Fibroblast of mammary gland (primary cell): ENCODE data around the gene PGBD2.
"Not testable (repeated sequence)": the region's sequence is repeated elsewhere in the genome, so short reads cannot be mapped to it uniquely, and the experiment has no call there.

Source experiments
- DNase-seq: peaks from one replicate; pipeline ENCODE4 v3.0.0-alpha.2; 2010; ENCODE audit warnings: low read depth
- H3K4me3 ChIP-seq: 2 replicates; pipeline ENCODE4 v1.5.1; 2011; ENCODE audit warnings: low read depth, mild to moderate bottlenecking, low read length, moderate library complexity; ENCODE audit not compliant: control insufficient read depth
- TF ChIP-seq, protein P1 (sequence below): conservative IDR thresholded peaks from 2 replicates; pipeline ENCODE4 v1.5.1; 2011; ENCODE audit warnings: low read depth, low read length, inconsistent platforms; ENCODE audit not compliant: control insufficient read depth, insufficient read depth

The PGBD2 gene

GRCh38 chr1:248873409-248873992 is 32.5 kb upstream of the PGBD2 start:
- TF ChIP-seq, protein P1, sequence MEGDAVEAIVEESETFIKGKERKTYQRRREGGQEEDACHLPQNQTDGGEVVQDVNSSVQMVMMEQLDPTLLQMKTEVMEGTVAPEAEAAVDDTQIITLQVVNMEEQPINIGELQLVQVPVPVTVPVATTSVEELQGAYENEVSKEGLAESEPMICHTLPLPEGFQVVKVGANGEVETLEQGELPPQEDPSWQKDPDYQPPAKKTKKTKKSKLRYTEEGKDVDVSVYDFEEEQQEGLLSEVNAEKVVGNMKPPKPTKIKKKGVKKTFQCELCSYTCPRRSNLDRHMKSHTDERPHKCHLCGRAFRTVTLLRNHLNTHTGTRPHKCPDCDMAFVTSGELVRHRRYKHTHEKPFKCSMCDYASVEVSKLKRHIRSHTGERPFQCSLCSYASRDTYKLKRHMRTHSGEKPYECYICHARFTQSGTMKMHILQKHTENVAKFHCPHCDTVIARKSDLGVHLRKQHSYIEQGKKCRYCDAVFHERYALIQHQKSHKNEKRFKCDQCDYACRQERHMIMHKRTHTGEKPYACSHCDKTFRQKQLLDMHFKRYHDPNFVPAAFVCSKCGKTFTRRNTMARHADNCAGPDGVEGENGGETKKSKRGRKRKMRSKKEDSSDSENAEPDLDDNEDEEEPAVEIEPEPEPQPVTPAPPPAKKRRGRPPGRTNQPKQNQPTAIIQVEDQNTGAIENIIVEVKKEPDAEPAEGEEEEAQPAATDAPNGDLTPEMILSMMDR: no peak
- DNase-seq: peak; percentile 95
- peak overlapping the region; percentile 85 for H3K4me3 ChIP-seq

GRCh38 chr1:248873993-248874533 is 32.0 kb upstream of the PGBD2 start:
- peak; percentile 88 for DNase-seq
- TF ChIP-seq, protein P1: no peak
- peak overlapping the region; percentile 85 for H3K4me3 ChIP-seq

GRCh38 chr1:248881261-248881660 is 24.8 kb upstream of the PGBD2 start:
- no peak overlapping the region for H3K4me3 ChIP-seq

GRCh38 chr1:248882427-248882826 is 23.6 kb upstream of the PGBD2 start:
- not testable (repeated sequence) for H3K4me3 ChIP-seq, DNase-seq

More at GRCh38 chr1:248881261-248881660, 24.8 kb upstream of the PGBD2 start:
- TF ChIP-seq, protein P1: no peak
- no peak for DNase-seq

DNA sequence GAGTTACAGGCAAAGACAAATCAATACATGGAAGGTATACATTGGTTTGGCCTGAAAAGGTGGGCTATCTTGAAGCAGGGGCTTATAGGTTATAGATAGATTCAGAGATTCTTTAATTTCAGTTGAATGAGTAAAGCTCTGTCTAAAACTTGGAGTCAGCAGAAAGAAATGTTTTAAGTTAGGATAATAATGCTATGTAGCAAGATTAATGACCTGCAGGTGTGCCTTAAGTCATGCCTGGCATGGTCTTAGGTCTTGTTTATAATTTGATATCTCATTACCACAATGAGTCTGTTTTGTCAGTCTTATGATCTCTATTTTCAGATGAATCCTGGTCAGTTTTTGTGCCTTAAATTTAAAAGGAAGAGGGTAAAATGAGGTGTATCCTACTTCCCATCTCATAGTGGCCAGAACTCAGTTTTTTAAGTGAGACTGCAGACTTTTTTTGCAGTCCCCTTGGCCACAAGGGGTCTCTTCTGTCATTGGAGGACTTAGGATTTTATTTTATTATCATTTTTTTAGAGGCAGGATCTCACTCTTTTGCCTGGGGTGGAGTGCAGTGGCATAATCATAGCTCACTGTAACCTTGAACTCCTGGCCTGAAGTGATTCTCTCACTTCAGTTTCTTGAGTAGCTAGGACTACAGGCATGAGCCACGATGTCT is 21.3 kb upstream of the PGBD2 start:
- TF ChIP-seq, protein P1: no peak
- no peak for DNase-seq

DNA sequence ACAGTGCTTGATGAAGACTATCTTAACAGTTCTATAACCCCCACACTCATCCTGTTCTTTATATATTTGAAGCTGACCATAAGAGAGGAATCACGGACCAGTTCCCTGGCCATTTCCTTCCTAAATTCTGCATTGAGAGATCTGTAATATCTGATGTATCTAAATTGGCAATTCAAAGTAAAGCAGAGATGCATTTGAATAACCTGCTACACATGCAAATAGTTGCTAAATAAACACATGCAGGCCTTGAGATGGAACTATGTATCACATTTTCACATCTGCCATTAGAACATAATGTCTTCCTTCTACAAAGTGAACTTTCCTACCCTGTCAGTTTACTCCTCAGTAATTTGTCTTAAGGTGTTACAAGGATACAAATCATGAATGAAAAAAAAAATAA is 20.4 kb upstream of the PGBD2 start:
- no peak overlapping the region for H3K4me3 ChIP-seq
- DNase-seq: no peak
- TF ChIP-seq, protein P1: no peak

More for the DNA sequence above, 21.3 kb upstream of the PGBD2 start:
- no peak overlapping the region for H3K4me3 ChIP-seq

DNA sequence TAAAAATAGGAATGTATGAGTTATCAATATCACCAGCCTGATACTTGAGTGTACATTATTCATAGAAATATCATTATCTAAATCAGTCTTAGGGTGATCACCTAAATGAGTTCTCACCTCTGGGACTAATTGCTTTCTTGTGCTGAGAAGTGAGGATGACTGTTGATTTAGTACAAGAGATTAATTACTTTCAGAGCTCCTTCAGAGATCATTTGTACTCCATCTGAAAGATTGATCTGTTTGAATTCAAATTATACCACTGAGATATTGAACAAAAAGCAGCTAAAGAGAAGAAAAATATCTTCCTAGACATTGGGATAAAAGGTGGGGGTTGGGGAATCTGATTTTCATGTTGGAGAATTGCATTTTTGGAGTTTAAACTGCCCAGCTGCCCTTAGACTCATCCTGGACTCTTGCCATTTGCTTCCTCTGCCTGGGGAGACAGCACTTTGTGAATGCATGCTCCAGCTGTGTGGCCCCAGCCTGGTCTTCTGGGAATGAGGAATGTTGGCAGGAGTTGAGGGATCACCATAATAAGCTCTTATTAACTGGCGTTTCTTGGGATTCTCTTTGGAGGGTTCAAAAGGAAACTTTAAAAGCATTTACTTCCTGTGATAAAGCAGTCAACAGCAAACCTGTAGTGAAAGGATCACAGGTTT is 19.7 kb upstream of the PGBD2 start:
- H3K4me3 ChIP-seq: no peak overlapping the region

DNA sequence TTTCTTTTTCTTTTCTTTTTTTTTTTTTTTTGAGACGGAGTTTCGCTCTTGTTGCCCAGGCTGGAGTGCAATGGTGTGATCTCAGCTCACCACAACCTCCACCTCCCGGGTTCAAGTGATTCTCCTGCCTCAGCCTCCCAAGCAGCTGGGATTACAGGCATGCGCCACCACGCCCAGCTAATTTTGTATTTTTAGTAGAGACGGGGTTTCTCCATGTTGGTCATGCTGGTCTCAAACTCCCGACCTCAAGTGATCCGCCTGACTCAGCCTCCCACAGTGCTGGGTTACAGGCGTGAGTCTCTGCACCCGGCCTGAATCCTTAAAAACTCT is 16.2 kb upstream of the PGBD2 start:
- DNase-seq, H3K4me3 ChIP-seq: not testable (repeated sequence)

More for the DNA sequence above, 19.7 kb upstream of the PGBD2 start:
- DNase-seq: peak; percentile 42
- TF ChIP-seq, protein P1: no peak
